HTR-8/SVneo (cell line): ENCODE measurements around the gene CSRNP3.

Source experiments
- DNase-seq: peaks from one replicate; pipeline ENCODE4 v3.0.0; 2011; ENCODE audit warnings: low spot score, mixed read lengths; ENCODE audit not compliant: insufficient read length
- FAIRE-seq: peaks from 2 replicates; lab custom pipeline; 2011; peaks lifted over from hg19 to GRCh38; lab: Jason Lieb, UNC

The CSRNP3 gene

DNA sequence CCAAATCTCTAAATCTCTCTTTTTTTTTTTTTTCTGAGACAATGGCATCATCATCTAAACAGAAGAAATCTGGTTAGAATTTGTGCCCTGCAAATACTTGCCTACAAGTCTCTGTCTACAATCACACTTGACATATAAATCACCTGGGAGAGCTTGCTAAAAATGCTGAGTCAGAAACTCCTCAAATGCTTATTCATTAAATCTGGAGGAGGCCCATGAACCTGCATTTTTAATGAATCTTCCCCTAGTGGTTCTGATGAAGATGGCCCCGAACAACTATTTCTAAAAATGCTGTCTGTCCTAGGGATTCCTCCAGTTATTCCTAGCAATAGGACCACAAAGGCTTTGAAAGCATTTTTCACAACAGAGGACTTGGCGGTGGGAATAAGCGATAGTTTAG, 1.6 kb upstream of the CSRNP3 start:
- FAIRE-seq = no peak

DNA sequence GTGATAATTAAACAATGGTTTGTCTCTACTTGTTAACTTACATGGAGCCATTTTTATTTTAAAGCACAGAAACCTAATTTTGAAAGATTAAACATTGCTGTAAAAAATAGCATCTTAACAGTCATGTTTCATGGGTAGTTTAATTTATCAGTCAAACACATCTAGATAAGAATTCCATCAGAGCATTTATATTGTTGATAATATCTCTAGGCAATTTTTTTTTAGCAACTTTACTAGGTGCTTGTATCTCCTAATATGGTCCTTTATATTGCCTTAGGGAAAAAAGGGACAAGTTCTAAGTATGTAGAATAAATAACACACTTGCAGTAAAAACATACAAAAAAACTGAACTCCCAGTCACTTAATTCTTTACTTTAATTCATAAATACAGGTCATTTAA, 863 bp downstream of the CSRNP3 start:
- no peak for FAIRE-seq
- no peak for DNase-seq

More for the DNA sequence above, 1.6 kb upstream of the CSRNP3 start:
- DNase-seq = no peak

DNA sequence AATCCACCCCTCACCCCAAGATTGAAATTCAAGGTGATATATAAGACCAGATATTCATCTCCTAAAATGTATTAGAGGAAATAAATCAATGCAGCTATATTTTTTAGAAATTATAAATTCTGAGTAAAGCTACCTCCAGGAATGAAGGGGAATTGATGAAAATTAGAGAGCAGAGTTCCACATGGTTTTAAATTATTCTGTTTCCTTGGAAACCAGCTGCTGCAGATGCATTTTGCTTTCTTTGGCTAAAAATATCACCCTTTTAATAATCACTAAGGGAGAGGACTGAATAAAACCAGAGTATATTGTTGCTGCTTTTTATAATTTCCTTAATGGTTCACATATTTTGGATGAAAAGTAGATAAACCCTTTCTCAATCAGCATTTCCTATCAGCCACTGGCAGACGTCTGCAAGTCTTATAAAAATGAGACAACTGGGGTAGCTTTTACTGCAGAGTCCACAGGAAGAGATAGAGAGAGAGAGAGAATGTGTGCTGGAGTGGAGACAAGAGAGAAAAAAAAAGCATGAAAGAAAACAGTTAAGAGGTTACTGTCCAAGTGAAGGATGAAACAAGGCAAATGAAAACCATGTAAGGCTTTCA, 2.0 kb downstream of the CSRNP3 start:
- FAIRE-seq = no peak

DNA sequence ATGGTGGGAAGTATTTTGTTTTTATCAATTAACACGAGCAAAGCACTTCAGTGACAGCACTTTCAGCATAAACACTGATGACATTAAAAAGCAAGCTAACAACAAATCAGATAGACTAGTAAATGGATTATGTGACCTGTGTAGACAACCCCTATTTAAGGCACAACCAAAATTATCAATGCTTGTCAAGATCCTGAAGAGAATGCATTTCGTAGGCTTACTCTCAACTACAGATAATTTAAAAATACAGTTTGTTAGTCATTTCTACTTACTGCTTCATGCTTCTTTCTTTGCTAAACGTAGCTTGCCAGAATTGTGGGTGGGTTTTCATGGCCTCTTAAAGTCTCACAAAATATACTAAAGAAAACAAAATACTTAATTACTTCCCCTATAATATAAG, 3.4 kb downstream of the CSRNP3 start:
- FAIRE-seq = no peak

More for the DNA sequence above, 2.0 kb downstream of the CSRNP3 start:
- DNase-seq = no peak

GRCh38 chr2:165474619-165475276, 5.2 kb downstream of the CSRNP3 start:
- DNase-seq = no peak
- no peak for FAIRE-seq

More for the DNA sequence above, 3.4 kb downstream of the CSRNP3 start:
- DNase-seq = no peak

DNA sequence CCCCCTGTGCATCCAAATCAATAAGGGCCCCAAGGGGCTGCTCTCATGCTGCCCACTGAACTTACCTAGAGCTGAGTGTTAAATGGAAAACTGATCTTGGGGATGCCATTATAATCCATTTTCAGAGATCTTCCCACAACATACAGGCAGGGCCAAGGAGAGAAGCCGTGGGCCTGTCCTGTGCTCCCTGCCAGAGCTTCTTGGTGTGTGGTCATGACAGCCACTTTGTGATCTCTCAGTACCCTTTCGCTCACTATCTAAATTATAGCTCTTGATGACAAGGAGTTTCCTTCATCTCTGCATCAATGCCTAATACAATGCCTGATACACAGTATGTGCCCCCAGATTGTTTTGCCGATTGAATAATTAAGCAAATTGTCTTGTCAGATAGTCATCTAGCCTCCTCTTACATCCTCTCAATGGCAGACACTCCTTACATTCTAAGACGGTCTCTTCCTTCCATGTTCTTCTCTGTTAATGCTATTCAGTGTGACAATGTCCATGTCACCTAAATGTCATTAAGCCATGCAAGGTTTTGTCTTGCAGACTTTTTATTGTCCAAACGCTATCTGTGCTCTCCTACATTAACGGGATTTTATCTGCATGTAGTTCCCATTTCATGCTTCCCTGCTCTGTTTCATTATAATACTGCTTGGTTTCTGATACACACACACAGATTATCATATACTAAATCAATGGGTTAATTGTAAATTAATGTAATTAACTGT, 5.9 kb downstream of the CSRNP3 start:
- DNase-seq = no peak
- FAIRE-seq = no peak

- DNase-seq = no peak
- FAIRE-seq = no peak
These were observed 10.4 kb downstream of the CSRNP3 start for GRCh38 chr2:165479856-165480255.

DNA sequence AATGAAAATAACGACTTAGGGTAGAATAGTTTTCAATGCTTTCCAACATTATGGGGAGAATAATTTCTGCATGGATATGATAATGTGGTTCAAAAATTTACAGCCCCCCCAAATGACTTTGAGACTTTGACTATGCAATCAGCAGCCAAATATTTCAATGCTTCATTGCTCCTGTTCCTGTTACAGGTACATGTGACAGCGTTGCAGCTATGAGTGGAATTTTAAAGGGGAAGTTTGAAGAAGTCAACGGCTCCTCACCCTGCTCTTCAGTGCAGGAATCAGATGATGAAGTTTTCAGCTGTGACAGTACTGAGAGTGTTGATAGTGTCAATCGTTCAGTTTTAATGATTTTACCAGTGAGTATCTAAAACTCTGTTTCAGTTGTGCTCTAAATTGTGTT, 25.1 kb downstream of the CSRNP3 start:
- DNase-seq = no peak
- FAIRE-seq = no peak

- DNase-seq (no peak), FAIRE-seq (no peak)
These were observed 28.3 kb downstream of the CSRNP3 start for GRCh38 chr2:165497659-165498317.

- FAIRE-seq (no peak), DNase-seq (no peak)
These were observed 29.6 kb downstream of the CSRNP3 start for GRCh38 chr2:165499131-165499530.

GRCh38 chr2:165500001-165500400, 30.5 kb downstream of the CSRNP3 start:
- DNase-seq = no peak
- FAIRE-seq = no peak

DNA sequence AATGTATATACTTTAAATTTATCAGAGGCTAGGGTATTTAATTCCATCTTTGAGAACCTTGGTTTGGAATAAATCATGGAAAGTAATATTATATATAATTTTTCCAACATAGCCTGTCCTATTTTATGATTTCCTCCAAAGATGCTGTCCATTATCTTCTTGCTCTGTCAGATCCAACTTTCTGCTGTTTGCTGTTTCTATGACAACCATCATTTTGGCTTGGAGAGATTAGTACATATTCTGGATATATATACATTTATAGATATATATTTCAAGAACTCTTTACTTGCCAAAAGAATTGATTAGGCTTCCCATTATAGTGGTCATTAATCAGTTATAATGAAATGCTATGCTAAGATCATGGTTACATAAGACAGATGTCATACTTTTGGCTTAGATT, 31.3 kb downstream of the CSRNP3 start:
- FAIRE-seq = no peak
- no peak for DNase-seq

DNA sequence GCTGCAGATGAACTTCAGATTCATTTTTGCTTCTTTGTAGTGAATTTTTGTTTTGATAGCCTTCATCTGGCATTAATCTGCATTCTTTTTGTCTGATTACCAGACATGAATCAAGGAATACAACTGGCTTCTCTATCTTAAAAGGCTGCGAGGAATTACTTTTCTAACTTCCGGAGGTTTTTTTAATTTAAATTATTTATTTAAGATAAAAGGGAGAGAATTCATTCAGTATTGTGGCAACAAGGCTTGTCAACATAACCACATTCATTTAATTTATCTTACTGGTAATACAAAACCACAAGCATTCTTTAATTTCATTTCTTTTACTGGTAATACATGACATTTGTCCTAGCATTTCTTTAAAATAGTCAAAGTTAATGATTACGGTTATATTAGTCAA, 36.0 kb downstream of the CSRNP3 start:
- FAIRE-seq (no peak), DNase-seq (no peak)

DNA sequence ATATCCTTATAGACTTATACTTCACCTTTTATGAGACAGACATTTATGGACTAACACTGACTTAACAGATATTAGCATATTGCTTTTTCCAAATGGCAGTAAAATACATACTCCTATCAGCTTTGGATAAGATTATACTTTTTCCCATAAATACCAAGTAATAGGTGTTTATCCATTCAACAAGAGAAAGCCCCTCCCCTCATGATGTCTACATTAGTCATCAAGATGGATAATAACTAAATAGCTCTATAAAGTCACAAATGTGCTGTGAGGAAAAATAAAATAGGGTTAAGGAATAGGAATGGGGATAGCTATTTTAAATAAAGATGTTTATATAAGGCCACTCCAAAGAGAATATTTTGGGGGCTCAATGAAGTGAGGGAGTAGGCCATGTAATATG, 39.4 kb downstream of the CSRNP3 start:
- DNase-seq (no peak), FAIRE-seq (no peak)

DNA sequence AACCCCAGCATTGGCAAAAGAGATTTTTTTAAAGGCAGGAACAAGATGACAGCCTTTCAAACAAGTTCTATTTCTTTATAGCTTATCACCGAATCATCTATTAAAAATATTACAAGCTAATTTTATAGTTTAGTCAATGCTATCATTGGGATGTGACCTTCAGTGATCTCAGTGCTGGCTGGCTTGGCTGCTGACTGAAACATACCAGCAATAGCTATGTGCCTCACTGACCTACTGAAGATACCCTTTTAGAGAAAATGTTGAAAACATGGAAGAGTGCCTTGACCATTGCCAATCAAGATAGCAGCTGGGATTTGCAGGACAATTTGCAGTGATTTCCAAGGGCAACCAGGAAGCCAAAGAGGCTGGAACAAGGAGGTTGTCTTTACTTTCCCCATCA, 44.0 kb downstream of the CSRNP3 start:
- FAIRE-seq (no peak), DNase-seq (no peak)

- no peak for FAIRE-seq
- DNase-seq = no peak
These were observed 49.1 kb downstream of the CSRNP3 start for GRCh38 chr2:165518611-165519010.

DNA sequence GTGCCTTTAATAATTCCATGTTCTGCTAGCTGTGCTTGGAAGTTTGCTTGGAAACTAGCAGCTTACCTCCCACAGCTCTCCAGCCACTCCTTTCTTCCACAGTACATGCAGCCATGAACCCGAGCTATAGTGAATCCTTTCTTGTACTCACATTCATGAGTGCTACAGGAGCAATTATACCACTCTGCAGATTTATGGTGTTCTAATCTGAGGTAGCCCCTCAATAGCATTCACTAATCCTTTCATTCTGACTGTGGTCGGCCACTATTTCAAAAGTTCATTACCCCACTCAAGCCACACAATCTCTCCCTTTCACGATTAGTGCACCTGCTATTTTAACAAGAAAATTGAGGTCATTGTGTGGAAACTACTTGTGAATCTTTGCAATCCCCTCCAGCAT, 53.2 kb downstream of the CSRNP3 start:
- DNase-seq (no peak), FAIRE-seq (no peak)

DNA sequence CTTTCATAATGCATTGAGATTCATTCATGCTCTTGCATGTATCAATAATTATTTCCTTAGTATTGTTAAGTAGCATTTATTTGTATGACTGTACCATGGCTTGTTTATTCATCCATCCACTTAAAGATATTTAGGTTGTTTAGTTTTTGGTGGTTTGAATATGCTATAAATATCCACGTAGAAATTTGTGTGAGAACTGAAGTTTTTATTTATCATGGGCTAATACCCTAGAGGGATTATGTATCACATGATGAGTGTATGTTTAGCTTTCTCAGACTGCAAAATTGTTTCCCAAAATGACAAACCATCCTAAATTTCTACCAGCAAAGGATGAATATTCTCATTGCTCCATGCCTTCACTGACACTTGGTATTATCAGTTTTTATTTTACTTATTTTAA, 55.2 kb downstream of the CSRNP3 start:
- no peak for DNase-seq
- no peak for FAIRE-seq

- FAIRE-seq = no peak
- no peak for DNase-seq
These were observed 59.2 kb downstream of the CSRNP3 start for GRCh38 chr2:165528691-165529090.

- DNase-seq (no peak), FAIRE-seq (no peak)
These were observed 59.6 kb downstream of the CSRNP3 start for GRCh38 chr2:165529130-165529529.

GRCh38 chr2:165533331-165533730, 63.8 kb downstream of the CSRNP3 start:
- FAIRE-seq (no peak), DNase-seq (no peak)
